SK-N-SH treated with all-trans-retinoic acid at 6 μM for 48 hours (cell line): Measurements from ENCODE around the gene AKAP5.

ENCODE experiments used
- ARNTL ChIP-seq: fragments of 450-650 bp; formaldehyde crosslinking; IDR thresholded peaks from 2 replicates; pipeline ENCODE4 v1.5.0; 2020; ENCODE audit warnings: low read depth, mild to moderate bottlenecking, moderate library complexity, borderline replicate concordance
- ISL1 ChIP-seq: fragments of 250-450 bp; sonication (Bioruptor Pico); IDR thresholded peaks from 2 replicates; pipeline ENCODE4 v2.1.2; 2022; ENCODE audit warnings: mild to moderate bottlenecking, moderate library complexity
- PPARA ChIP-seq: fragments of 250-450 bp; sonication (Bioruptor Pico); IDR thresholded peaks from 2 replicates; pipeline ENCODE4 v1.5.0; 2020; ENCODE audit warnings: mild to moderate bottlenecking, borderline replicate concordance
- RARB ChIP-seq: fragments of 250-450 bp; sonication (Bioruptor Pico); IDR thresholded peaks from 2 replicates; pipeline ENCODE4 v1.8.0; 2021; ENCODE audit warnings: mild to moderate bottlenecking, moderate library complexity
- ZFP30 ChIP-seq: fragments of 450-650 bp; formaldehyde crosslinking; IDR thresholded peaks from 2 replicates; pipeline ENCODE4 v1.5.0; 2022; ENCODE audit warnings: mild to moderate bottlenecking, moderate library complexity
- ZNF8 ChIP-seq: fragments of 450-650 bp; formaldehyde crosslinking; IDR thresholded peaks from 2 replicates; pipeline ENCODE4 v1.5.0; 2020; ENCODE audit warnings: mild to moderate bottlenecking, moderate library complexity
- TF ChIP-seq, protein P1 (sequence below): fragments of 250-450 bp; sonication (Bioruptor Pico); IDR thresholded peaks from 2 replicates; pipeline ENCODE4 v1.8.0; 2020; ENCODE audit warnings: mild to moderate bottlenecking, moderate library complexity, borderline replicate concordance

- TF ChIP-seq, protein P1, sequence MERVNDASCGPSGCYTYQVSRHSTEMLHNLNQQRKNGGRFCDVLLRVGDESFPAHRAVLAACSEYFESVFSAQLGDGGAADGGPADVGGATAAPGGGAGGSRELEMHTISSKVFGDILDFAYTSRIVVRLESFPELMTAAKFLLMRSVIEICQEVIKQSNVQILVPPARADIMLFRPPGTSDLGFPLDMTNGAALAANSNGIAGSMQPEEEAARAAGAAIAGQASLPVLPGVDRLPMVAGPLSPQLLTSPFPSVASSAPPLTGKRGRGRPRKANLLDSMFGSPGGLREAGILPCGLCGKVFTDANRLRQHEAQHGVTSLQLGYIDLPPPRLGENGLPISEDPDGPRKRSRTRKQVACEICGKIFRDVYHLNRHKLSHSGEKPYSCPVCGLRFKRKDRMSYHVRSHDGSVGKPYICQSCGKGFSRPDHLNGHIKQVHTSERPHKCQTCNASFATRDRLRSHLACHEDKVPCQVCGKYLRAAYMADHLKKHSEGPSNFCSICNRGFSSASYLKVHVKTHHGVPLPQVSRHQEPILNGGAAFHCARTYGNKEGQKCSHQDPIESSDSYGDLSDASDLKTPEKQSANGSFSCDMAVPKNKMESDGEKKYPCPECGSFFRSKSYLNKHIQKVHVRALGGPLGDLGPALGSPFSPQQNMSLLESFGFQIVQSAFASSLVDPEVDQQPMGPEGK, result no peak
- TF ChIP-seq ISL1 (CRISPR knock-in tag) (peak; percentile 18; the same call in 1 of the 2 replicates), ARNTL (CRISPR knock-in tag) (no peak), PPARA (CRISPR knock-in tag) (no peak), ZNF8 (no peak), RARB (CRISPR knock-in tag) (no peak), ZFP30 (CRISPR knock-in tag) (no peak)
Measured at GRCh38 chr14:64444984-64445845, 20.1 kb upstream of the AKAP5 start.
